ENCODE data around the gene CLNS1A.
"Not testable (repeated sequence)": the region's sequence is repeated elsewhere in the genome, so short reads cannot be mapped to it uniquely, and the experiment has no call there.

DNA sequence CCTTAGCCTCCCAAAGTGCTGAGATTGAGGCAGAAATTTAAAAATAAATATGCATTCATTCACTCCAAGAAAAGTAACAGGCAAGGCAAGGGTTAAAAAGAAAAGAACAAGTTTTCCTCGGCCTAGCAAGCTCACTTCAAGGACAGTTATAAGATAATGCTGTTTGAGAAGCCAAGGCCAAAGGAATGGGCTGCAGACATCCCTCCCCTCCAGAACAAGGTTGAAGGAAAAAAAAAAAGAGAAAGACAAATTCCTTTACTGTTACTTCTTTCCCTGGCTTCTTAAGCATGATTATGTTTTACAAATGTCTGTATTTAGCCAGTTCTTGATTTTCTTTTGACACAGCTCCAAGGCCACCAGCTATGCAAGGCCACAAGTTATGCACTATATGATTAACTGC lies 66.7 kb downstream of the CLNS1A start:
- TF ChIP-seq, protein P1, sequence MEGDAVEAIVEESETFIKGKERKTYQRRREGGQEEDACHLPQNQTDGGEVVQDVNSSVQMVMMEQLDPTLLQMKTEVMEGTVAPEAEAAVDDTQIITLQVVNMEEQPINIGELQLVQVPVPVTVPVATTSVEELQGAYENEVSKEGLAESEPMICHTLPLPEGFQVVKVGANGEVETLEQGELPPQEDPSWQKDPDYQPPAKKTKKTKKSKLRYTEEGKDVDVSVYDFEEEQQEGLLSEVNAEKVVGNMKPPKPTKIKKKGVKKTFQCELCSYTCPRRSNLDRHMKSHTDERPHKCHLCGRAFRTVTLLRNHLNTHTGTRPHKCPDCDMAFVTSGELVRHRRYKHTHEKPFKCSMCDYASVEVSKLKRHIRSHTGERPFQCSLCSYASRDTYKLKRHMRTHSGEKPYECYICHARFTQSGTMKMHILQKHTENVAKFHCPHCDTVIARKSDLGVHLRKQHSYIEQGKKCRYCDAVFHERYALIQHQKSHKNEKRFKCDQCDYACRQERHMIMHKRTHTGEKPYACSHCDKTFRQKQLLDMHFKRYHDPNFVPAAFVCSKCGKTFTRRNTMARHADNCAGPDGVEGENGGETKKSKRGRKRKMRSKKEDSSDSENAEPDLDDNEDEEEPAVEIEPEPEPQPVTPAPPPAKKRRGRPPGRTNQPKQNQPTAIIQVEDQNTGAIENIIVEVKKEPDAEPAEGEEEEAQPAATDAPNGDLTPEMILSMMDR (IDR thresholded peaks at IDR 0.05; ENCODE audit: poor library complexity, severe bottlenecking) = not testable (repeated sequence)
- not testable (repeated sequence) for TF ChIP-seq EZH2 (IDR thresholded peaks at IDR 0.05; ENCODE audit: borderline replicate concordance, insufficient read depth, low read length, poor library complexity, severe bottlenecking); SMC3 (conservative IDR thresholded peaks at IDR 0.05; ENCODE audit: poor library complexity); MXI1 (conservative IDR thresholded peaks at IDR 0.05; ENCODE audit: poor library complexity, severe bottlenecking)

Data from neural cell (in vitro differentiated cells).